NCI-H2227 (cell line): ENCODE data around the gene CNNM3.
"Not testable (repeated sequence)": the region's sequence is repeated elsewhere in the genome, so short reads cannot be mapped to it uniquely, and the experiment has no call there.

Experiments
- DNase-seq: peaks from one replicate; lab custom pipeline; 2025; ENCODE audit not compliant: unreplicated experiment; lab: John Stamatoyannopoulos, UW

CNNM3 gene

DNA sequence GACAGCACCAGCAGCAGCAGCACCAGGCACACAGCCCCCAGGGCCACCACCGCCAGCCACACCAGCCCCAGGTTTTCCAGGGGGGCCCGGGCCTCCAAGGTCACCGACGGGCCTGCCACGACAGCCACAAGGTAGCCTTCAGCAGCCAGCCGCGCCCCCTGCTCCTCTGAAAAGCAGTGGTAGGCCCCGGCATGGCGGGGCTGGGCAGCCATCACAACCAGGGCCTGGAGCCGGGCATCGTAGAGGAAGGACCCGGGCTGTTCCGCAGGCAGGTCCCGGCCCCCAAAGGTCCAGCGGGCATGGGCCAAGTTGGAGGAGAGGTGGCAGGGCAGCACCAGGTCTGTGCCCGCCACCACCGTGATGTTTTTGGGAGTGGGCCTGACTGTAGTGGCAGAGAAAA is 45.0 kb downstream of the CNNM3 start:
- no peak for DNase-seq

DNA sequence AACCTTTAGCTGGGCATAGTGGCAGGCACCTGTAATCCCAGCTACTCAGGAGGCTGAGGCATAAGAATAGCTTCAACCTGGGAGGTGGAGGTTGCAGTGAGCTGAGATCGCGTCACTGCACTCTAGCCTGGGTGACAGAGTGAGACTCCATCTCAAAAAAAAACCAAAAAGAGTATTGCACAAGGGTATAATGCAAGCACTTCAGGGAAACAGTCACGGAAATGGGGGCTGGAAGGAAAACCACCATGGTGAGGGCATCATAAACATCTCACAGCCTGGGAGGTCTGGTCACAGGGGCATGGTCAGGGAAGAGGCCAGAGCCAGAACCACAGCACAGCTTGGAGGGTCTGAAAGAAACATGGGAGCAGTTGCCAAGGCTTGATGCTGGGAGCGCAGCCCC is 47.0 kb downstream of the CNNM3 start:
- not testable (repeated sequence) for DNase-seq

DNA sequence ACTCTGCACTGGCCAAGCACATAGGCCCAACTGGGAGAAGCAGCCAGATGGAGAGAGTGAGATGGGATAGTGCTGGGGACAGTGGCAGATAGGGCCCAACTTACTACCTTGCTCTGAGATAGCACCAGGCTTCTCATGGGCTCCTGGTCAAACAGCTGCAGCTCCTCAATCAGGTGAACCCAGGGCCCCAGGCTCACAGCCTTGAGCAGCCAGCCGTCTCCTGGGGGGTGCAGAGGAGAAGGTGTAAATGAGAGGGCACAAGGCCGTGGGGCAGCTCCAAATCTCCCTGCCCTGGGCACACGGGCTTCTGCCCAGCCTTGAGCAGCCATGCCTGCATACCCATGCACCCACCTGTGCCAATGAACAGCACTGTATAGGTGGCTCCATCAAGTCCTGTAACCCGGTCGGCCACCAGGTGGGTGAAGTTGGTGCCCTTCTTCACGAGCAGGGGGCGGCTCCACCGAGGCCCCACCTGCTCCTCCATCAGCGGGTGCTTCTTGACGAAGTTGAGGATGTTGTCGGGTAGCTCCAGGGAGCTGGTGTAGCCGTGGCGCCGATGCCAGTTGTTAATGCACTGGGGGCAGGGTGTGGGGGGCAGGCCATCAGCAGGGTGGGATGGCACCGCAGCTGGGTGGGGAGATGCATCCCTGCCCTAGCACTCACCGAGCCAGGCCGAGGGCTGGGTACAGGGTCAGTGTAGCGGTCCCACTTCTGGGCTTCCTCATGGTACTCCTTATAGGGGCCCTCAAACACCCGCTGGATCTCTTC is 47.7 kb downstream of the CNNM3 start:
- no peak for DNase-seq

DNA sequence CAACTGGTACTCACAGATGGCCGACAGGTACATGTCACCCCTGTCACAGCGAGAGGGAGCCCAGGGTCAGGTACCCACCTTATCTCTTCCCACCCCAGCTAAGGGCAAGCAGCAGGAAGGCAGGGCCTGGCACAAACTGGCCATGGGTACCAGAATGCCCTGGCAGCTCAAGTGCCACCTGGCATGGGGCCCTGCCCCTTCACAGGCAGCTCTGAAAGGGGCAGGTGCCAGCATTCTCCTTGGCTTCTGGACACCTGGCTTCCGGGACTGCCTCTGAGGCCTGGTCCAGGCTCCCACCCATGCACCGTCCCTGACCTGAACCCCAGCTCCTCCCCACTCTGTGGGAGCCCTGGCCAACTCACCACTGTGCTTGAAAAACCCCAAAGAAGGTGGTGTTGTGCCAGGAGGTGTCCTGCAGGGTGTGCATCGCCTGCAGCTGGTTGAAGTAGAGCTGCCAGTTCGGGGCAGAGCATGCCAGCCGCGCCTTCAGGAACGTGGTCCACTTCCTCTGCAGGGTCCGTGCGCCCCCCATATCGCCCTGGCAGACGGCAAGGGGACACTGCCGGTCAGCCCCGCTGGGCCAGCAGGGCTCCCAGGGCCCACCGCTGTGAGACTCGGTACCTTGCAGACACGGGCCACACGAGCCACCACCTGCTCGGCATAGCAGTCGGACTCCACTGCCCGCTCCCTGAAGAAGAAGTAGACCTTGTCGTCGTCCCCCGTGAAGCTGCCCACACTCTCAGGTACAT is 48.4 kb downstream of the CNNM3 start:
- no peak for DNase-seq

DNA sequence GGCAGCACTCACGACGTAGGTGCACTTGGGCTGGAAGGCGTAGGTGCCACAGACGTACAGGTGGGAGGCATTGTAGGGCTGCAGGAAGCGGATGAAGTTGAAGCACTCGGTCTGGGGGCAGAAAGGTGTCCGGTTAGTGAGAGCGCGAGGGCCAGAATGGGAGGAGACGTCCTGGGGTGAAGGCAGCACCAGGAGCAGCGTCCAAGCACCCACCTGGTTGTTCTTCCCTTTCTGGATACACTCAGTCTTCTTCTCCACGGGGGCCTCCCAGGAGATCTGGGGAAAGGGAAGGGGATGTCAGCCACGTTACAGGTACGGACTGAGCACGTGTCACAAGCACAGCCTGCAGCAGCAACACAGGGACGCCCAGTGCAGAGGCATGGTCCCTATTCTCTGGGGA is 49.6 kb downstream of the CNNM3 start:
- DNase-seq, result no peak

DNA sequence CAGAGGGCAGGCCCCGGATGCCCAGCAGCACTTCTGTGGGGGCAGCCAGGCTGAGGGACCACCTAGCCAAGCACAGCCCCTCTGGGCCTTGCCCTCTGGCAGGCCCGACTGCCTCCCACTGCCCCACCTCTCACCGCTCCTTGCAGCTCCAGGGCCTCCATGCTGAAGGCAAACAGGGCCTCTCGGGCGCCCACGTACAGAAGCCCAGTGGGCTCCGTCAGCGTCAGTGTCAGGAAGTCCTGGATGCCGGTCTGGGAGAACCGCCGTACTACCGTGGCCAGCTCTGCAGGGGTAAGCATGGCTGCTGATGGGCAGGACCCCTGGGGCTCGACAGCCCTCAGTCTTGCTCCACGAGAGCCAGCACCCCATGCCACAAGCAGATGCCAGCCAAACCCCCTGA is 50.1 kb downstream of the CNNM3 start:
- DNase-seq, result no peak

DNA sequence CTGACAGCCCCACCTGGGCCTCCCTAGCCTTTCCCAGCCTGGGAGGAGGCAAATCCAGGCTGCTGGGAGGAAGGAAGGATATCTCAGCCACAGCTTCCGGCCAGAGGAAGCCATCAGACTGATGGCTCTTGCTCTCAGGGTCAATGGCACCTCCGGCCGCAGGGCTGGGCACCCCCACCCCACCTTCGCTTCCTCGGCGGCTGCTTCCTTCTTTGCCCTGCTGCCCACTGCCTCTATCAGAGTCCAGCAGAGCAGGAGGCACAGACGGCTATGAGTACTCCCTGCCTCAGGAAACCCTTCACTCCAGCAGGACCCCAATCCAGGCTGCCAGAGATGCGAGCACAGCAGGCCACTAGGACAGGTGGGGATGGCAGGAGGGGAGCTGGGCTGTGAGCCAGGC is 50.5 kb downstream of the CNNM3 start:
- DNase-seq, result no peak

DNA sequence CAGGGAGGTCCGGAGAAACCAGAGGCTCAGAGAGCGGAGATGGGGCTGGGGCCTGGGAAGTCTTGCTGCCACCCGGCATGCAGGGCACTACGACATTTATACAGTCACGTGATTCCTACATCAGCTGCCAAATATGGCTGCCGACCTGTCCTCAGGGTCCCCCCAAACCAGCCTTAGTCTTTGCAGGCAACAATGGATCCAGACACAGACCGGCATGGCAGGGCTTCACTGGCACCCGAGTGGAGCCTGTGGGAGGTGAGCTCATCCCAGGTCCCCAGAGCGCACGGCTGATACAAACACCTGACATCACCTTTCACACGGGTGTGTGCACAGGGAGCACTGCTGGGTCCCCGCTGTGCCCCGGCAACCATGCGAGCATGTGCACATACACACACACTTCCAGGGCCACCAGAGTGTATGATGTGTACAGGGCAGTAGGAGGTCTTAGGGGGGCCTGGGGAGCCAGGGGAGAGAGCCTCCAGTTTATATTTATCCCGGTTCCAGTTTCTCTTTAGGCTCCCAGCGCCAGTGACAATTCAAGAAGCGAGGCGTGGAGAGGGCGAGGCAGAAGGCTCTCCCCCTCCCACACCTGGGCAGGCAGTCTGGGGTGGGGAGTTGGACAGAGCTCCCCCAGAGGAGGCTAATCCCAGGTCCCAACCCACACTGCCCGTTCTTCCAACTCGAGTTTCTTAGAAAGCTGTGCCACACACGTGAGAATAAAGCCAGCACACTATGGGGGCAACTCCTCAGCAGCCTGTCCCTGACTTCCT is 51.1 kb downstream of the CNNM3 start:
- no peak for DNase-seq

DNA sequence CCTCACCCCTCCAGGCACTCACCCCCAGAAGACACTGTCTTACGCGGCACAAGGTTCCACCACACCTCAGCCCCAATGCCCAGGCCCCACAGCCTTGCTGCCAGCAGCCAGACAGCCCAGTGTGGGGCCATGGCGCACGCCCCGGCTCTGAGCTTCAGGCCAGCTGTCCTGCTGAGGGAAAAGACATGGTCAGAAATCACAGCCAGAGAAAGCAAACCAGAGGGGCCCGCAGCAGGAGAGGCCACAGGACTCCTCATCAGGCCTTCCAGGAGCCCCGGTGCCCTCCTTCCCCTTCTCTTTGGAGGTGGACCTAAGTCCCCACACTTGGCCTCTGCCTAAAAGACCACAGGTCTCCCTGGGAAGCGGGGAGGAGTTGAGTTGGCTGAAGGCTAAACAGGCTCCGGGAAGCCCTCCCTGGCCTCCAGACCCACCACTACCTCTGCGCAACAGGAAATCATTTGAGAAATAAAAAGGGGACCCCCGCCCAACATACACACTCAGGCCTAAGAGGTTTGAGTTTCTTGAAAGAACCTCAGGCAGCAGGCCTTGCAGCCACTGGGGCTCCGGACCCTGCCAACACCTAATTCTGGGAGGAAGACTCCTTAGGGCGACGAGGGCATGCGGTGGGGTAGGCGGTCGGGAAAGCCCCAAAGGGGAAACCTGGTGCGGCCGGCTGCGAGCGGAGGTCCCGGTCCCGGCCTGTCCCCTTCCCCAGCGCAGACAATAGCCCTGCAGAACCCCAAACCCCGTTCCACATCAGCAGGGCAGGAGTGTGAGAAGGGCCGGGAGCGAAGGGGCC is 51.9 kb downstream of the CNNM3 start:
- no peak for DNase-seq

DNA sequence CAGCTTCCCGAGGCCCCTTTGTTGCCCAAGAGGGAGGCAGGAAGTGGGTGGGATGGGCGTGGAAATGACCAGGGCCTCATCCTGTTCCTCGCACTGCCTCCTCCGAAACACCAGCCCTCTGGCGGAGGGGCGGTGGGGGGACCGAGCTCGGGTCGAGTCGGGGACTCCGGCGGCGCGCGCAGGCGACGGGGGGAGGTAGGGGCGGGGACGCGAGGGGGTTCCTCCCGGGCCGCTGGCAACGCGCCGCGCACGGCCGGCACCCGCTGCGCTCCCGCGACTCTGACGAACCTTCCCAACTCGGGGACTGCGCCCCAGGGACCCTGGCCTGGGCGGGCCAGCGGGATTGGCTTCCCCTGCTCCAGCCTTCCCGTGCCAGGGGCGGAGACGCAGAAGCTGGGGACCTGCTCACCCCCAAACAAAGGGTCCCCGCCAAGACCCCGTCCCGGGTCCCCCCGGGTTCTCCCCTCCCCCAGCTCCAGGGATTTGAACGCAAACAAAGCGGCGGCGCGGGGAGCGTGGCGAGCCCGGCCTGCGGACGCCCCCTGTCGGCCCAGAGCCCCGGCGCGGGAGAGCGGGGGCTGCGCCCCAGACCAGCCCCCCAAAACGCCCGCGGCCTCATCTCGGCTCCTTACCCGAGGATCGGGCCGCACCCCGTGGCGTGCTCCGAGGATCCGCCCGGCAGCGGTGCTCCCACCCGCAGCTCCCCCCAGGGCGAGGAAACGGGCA is 52.6 kb downstream of the CNNM3 start:
- peak; percentile 91 for DNase-seq

DNA sequence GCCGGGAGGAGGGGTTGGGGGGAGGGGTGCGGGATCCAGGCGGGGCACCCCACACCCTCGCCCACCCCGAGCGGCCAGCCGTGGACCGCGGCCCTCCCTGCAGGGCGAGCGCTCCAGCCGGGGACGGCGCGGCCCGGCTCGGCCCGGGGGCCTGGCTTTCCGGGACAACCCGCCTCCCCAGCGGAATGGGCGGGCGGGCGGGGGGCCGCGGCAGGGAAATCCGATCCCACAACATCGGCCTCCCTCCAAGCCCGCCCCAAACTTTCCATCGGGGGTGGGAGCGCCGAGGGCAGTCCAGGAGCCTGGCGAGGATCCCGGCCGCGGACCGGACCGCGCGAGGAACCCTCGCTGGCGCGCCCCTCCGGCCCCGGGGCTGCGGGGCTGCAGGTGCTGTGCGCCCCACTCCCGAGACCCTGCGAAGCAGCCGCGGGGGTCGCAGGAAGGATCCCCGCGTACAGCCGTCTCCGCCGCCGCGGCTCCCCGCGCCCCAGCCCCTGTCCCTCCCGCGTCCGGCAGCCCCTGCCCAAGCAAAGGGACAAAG is 53.3 kb downstream of the CNNM3 start:
- peak; percentile 70 for DNase-seq

DNA sequence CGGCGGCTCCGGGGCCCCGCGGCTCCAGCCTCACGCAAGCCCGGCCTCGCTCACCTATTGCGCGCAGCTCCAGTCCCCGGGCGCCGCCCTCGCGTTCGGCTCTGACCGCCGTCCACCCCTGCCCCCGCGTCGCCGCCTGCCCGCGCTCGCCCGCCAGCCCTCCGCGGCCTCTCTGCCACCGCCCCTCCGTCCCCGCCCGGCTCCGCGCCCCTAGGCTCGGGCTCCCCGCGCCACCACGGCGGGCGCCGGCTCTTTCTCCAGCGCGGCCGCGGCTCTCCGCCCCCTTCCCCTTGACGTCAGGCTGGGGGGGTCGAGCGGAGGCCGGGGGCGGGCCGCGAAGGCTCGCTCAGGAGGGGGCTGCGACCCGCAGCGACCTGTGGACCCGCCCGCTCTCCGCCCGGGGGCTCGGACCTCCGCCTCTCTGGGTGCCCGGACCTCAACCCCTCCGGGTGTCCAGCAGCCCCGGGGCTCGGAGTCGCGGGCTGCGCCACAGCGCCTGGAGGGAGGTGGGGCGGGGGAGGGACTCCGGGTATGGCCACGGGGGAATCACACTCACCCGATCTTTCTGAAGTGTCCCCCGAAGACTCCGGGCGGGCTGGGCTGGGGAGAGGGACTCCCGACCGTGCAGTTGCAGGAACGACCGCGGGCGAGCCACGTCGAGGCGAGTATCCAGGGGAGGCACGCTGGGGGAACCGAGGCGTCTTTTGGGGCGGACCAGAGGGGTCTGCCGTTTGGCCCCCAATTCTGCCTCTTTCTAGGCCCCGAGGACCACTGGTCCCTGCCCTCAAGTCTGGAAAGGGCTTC is 54.0 kb downstream of the CNNM3 start, which contains the start of gene SEMA4C:
Gene SEMA4C (minus strand): TSS at position 259 of the 804 bp plus-strand sequence. CDS start 2,194 bp downstream, outside the sequence.
- DNase-seq, result peak; percentile 70

DNA sequence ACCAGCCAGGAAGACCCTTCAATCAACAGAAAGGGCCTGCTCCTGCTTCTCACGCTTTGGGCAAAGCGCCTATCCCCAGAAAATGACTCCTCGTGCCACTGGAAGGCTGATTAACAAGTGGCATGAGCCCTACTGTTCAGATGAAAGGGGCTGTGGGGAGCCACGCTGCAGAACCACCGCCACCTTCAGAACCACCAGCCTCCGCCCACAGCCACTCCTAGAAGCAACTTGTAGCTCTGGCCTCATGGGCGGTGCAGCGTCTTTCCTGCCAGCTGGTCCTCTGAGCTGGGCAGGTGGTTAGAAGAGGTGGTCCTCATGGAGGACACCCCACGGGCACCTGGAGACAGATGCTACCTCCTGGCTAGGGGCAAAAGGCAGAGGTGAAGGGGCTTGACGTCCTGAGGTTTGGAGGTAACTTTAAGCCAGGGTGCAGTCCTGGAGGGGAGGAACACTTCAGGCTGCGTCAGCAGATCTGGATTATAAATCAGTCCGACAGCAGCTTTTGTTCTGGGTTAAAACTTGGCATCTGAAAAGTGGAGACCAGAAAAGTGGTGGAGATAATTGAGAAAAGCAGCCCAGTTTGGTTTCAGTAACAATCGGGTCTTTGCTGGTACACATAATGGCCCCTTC is 54.7 kb downstream of the CNNM3 start:
- DNase-seq, result peak; percentile 50

DNA sequence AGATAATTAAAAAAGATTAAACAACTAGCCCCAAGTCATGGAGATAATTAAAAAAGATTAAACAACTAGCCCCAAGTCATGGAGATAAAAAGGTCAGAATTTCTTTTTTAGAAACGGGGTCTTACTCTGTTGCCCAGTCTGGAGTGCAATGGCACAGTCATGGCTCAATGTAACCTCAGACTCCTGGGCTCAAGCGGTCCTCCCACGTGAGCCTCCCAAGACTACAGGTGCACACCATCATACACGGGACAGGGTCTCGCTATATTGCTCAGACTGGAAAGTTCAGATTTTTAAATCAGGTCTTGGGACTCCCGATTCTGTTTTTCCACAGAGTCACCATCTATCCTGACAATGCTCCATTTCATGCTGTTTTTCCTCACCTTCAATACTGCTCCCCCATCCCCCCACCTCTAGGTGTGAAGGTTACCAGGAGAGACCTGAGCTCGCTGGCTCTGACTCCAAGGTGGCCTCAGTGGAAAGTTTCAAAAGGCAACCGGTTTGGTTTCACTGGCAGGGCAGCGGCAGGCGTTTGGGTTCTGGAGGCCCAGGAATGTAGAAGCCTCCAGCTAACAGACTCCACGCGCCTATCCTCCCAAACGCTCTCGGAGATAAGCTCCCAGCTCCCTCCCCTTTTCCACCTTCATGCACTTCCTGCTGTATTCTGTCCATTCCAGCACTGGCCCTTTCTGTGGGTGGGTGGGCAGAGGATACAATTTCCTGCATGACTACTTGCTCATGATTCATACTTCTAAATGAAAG is 56.7 kb downstream of the CNNM3 start:
- DNase-seq, result no peak

DNA sequence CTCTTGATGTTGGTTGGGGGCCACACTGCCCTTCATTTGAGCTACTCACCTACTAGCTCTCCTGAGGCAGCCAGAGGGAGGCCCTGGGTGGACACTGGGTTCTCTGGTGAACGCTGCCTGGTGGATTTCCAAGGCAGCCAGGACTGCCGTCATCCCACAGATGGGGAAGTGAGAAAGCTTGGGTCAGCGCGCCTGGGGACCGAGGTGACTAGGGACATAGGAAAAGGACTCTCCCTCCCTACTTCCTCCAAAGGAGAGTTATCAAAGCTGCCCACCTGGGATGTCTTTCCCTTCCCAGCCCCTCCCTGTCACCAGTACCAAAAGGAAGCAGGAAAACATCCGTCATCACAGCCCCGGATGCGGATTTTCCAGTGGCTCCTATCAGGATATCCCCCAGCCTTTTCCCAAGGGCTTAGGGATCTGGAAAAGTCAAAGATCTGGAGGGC is 57.6 kb downstream of the CNNM3 start:
- no peak for DNase-seq

DNA sequence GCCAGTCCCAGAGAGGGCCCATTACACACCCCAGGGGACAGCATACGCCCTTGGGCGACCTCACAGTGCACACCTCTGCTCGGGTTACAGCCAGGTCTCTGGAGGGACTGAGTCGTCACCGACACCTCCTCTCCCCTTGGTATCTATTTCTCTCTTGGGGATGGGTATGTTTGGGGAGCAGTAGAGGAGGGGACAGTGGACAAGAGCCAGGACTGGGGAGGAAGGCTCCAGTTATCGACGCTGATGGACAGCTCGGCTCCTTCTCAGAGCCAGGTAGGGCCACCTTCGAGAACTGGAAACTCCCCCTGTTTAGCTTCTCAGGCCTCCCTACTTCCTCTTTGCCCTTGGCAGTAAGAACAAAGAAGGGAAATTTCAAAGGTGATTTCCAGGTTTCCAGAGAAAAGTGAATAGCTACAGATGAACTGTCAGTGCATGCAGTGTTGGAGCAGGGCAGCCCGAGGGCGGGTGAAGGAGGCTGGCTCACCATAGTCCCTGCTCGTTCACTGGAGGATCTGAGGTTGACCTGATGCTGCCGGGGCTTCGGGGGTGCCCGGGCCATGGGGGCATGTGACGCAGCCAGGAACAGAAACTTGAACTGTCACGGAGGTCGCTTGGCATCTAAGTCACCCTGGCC is 58.2 kb downstream of the CNNM3 start:
- DNase-seq, result no peak

DNA sequence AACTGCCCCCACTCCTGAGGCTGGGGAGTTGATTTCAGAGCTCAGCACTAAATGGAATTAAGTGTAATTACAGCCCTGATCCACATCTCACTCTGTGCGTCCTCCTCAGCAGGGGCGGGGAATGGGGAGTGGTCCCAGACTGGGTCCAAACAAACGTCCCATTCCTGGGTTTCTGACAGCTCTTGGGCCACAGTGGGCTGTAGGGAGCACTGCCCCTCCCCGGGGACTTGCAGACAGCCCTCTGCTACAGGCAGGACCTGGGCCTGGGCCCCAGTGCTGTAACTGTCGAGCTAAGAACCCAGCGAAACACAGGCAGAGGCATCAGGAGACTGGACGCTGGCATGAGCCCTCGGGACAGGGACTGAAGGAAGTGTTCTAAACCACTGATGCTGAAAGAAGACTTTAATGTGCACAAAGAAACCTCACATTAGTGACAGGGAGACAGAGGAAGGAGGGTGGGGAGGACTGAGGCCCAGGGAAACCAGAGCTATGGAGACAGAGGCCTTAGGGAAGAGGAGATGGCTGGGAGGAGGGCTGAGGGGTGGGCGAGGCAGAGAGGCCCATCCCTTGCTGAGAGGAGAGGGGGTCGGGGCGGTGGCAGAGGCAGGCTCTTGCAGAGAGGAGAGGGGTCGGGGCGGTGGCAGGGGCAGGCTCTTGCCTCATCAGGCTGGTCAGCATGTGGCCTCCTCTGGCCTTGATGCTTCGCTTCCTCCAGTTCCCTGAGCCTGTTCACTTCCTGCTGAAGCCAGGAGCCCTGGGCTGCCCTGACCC is 59.6 kb downstream of the CNNM3 start:
- peak; percentile 72 for DNase-seq
